SK-N-SH treated with all-trans-retinoic acid at 6 μM for 48 hours (cell line): ENCODE results near the gene PROM1.

ENCODE experiments used
- ATAC-seq: fragments of 200-7000 bp; cut with Tn5 transposase; 3 replicates; pipeline ENCODE4 v1.9.1; 2020; ENCODE audit warnings: mild to moderate bottlenecking, moderate library complexity
- ARNTL ChIP-seq: fragments of 450-650 bp; formaldehyde crosslinking; IDR thresholded peaks from 2 replicates; pipeline ENCODE4 v1.5.0; 2020; ENCODE audit warnings: low read depth, mild to moderate bottlenecking, moderate library complexity, borderline replicate concordance
- BACH2 ChIP-seq: fragments of 250-450 bp; sonication (Bioruptor Pico); IDR thresholded peaks from 2 replicates; pipeline ENCODE4 v1.9.0; 2021; ENCODE audit warnings: mild to moderate bottlenecking, borderline replicate concordance
- CREB5 ChIP-seq: fragments of 250-450 bp; sonication (Bioruptor Pico); IDR thresholded peaks from 2 replicates; pipeline ENCODE4 v1.5.1; 2020; ENCODE audit warnings: low read depth, mild to moderate bottlenecking, moderate library complexity
- CSDC2 ChIP-seq: fragments of 250-450 bp; sonication (Bioruptor Pico); IDR thresholded peaks from 2 replicates; pipeline ENCODE4 v1.5.0; 2020; ENCODE audit warnings: mild to moderate bottlenecking, moderate library complexity
- CSRNP3 ChIP-seq: fragments of 250-450 bp; sonication (Bioruptor Pico); IDR thresholded peaks from 2 replicates; pipeline ENCODE4 v1.5.1; 2021; ENCODE audit warnings: mild to moderate bottlenecking, moderate library complexity
- ESRRG ChIP-seq: fragments of 250-450 bp; sonication (Bioruptor Pico); IDR thresholded peaks from 2 replicates; pipeline ENCODE4 v1.6.1; 2021; ENCODE audit warnings: mild to moderate bottlenecking
- GLIS3 ChIP-seq: fragments of 250-450 bp; sonication (Bioruptor Pico); IDR thresholded peaks from 2 replicates; pipeline ENCODE4 v1.5.0; 2020; ENCODE audit warnings: mild to moderate bottlenecking, moderate library complexity
- ISL1 ChIP-seq: fragments of 250-450 bp; sonication (Bioruptor Pico); IDR thresholded peaks from 2 replicates; pipeline ENCODE4 v2.1.2; 2022; ENCODE audit warnings: mild to moderate bottlenecking, moderate library complexity
- OSR1 ChIP-seq: fragments of 250-450 bp; sonication (Bioruptor Pico); IDR thresholded peaks from 2 replicates; pipeline ENCODE4 v1.8.0; 2022; ENCODE audit warnings: moderate library complexity, mild to moderate bottlenecking, inconsistent platforms
- PATZ1 ChIP-seq: fragments of 250-450 bp; sonication (Bioruptor Pico); IDR thresholded peaks from 2 replicates; pipeline ENCODE4 v1.8.0; 2020; ENCODE audit warnings: mild to moderate bottlenecking, moderate library complexity, borderline replicate concordance
- POU6F1 ChIP-seq: fragments of 250-450 bp; sonication (Bioruptor Pico); IDR thresholded peaks from 2 replicates; pipeline ENCODE4 v1.8.0; 2021; ENCODE audit warnings: low read depth, mild to moderate bottlenecking, moderate library complexity, borderline replicate concordance
- PPARA ChIP-seq: fragments of 250-450 bp; sonication (Bioruptor Pico); IDR thresholded peaks from 2 replicates; pipeline ENCODE4 v1.5.0; 2020; ENCODE audit warnings: mild to moderate bottlenecking, borderline replicate concordance
- RARB ChIP-seq: fragments of 250-450 bp; sonication (Bioruptor Pico); IDR thresholded peaks from 2 replicates; pipeline ENCODE4 v1.8.0; 2021; ENCODE audit warnings: mild to moderate bottlenecking, moderate library complexity
- SNAI2 ChIP-seq: fragments of 250-450 bp; sonication (Bioruptor Pico); IDR thresholded peaks from 2 replicates; pipeline ENCODE4 v1.5.0; 2020; ENCODE audit warnings: mild to moderate bottlenecking, moderate library complexity
- TCF4 ChIP-seq: fragments of 250-450 bp; sonication (Bioruptor Pico); IDR thresholded peaks from 2 replicates; pipeline ENCODE4 v1.8.0; 2021; ENCODE audit warnings: mild to moderate bottlenecking, moderate library complexity, borderline replicate concordance
- TOX ChIP-seq: fragments of 250-450 bp; sonication (Bioruptor Pico); IDR thresholded peaks from 2 replicates; pipeline ENCODE4 v1.8.0; 2021; ENCODE audit warnings: mild to moderate bottlenecking, moderate library complexity, borderline replicate concordance
- ZC3H10 ChIP-seq: fragments of 250-450 bp; sonication (Bioruptor Pico); IDR thresholded peaks from 2 replicates; pipeline ENCODE4 v1.5.1; 2021; ENCODE audit warnings: mild to moderate bottlenecking, moderate library complexity
- ZFP3 ChIP-seq: fragments of 250-450 bp; sonication (Bioruptor Pico); IDR thresholded peaks from 2 replicates; pipeline ENCODE4 v1.5.0; 2020; ENCODE audit warnings: mild to moderate bottlenecking, moderate library complexity
- ZFP30 ChIP-seq: fragments of 450-650 bp; formaldehyde crosslinking; IDR thresholded peaks from 2 replicates; pipeline ENCODE4 v1.5.0; 2022; ENCODE audit warnings: mild to moderate bottlenecking, moderate library complexity
- ZNF565 ChIP-seq: fragments of 450-650 bp; formaldehyde crosslinking; conservative IDR thresholded peaks from 2 replicates; pipeline ENCODE4 v1.5.0; 2020; ENCODE audit warnings: low read depth, mild to moderate bottlenecking, moderate library complexity
- ZNF70 ChIP-seq: fragments of 450-650 bp; formaldehyde crosslinking; IDR thresholded peaks from 2 replicates; pipeline ENCODE4 v1.5.0; 2020; ENCODE audit warnings: mild to moderate bottlenecking, moderate library complexity
- ZNF8 ChIP-seq: fragments of 450-650 bp; formaldehyde crosslinking; IDR thresholded peaks from 2 replicates; pipeline ENCODE4 v1.5.0; 2020; ENCODE audit warnings: mild to moderate bottlenecking, moderate library complexity
- TF ChIP-seq, protein P1 (sequence below): fragments of 250-450 bp; sonication (Bioruptor Pico); IDR thresholded peaks from 2 replicates; pipeline ENCODE4 v1.5.0; 2020; ENCODE audit warnings: mild to moderate bottlenecking, moderate library complexity

PROM1 gene

GRCh38 chr4:15944895-15945294 is 138.9 kb downstream of the PROM1 start:
- TF ChIP-seq OSR1 (CRISPR knock-in tag) (no peak), CSRNP3 (no peak), ISL1 (CRISPR knock-in tag) (no peak), ARNTL (no peak), ZFP3 (CRISPR knock-in tag) (no peak), RARB (CRISPR knock-in tag) (no peak), CREB5 (no peak), BACH2 (CRISPR knock-in tag) (no peak), TCF4 (CRISPR knock-in tag) (no peak)
- TF ChIP-seq, protein P1, sequence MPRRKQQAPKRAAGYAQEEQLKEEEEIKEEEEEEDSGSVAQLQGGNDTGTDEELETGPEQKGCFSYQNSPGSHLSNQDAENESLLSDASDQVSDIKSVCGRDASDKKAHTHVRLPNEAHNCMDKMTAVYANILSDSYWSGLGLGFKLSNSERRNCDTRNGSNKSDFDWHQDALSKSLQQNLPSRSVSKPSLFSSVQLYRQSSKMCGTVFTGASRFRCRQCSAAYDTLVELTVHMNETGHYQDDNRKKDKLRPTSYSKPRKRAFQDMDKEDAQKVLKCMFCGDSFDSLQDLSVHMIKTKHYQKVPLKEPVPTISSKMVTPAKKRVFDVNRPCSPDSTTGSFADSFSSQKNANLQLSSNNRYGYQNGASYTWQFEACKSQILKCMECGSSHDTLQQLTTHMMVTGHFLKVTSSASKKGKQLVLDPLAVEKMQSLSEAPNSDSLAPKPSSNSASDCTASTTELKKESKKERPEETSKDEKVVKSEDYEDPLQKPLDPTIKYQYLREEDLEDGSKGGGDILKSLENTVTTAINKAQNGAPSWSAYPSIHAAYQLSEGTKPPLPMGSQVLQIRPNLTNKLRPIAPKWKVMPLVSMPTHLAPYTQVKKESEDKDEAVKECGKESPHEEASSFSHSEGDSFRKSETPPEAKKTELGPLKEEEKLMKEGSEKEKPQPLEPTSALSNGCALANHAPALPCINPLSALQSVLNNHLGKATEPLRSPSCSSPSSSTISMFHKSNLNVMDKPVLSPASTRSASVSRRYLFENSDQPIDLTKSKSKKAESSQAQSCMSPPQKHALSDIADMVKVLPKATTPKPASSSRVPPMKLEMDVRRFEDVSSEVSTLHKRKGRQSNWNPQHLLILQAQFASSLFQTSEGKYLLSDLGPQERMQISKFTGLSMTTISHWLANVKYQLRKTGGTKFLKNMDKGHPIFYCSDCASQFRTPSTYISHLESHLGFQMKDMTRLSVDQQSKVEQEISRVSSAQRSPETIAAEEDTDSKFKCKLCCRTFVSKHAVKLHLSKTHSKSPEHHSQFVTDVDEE (CRISPR knock-in tag) = no peak
- no peak for ATAC-seq

DNA sequence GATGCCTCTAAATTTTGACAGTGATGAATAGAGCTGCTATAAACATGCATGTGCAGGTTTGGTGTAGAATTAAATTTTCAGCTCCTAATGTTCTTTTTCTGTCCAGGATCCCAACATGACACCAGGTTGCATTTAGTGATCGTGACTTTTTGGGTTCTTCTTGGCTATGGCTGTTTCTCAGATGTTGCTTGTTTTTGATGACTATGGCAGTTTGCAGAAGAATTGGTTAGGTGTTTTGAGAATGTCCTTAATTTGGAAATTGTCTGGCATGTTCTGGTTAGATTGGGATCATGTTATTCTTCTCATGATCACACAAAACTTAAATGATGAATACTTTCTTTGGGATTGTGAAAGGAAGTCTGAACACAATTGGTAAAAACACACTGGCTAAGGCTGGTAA is 141.5 kb downstream of the PROM1 start:
- ATAC-seq = no peak
- TF ChIP-seq CSRNP3 (no peak), ISL1 (CRISPR knock-in tag) (no peak), TOX (CRISPR knock-in tag) (no peak), GLIS3 (CRISPR knock-in tag) (no peak), SNAI2 (CRISPR knock-in tag) (no peak), ARNTL (no peak), CSDC2 (no peak), POU6F1 (CRISPR knock-in tag) (no peak), ZNF70 (no peak), ZC3H10 (no peak), ESRRG (CRISPR knock-in tag) (no peak)
- TF ChIP-seq, all 23 proteins: peak for 0

GRCh38 chr4:15938640-15939039 is 145.2 kb downstream of the PROM1 start, which contains the start of gene FGFBP1:
FGFBP1 (minus strand) TSS chr4:15938740; CDS start chr4:15936632, 2,108 bp downstream.
- TF ChIP-seq ZFP30 (CRISPR knock-in tag) (no peak), PATZ1 (CRISPR knock-in tag) (no peak), SNAI2 (CRISPR knock-in tag) (no peak), ZNF8 (no peak), TOX (CRISPR knock-in tag) (no peak), OSR1 (CRISPR knock-in tag) (no peak), CREB5 (no peak), BACH2 (CRISPR knock-in tag) (no peak), ZNF70 (no peak), PPARA (no peak), ZNF565 (CRISPR knock-in tag) (no peak), TCF4 (CRISPR knock-in tag) (no peak)
- TF ChIP-seq, protein P1 (CRISPR knock-in tag) = no peak
- ATAC-seq = no peak
